Activated T-cell treated with anti-CD3 and anti-CD28 coated beads, Interleukin-2, amount 50 U/mL, for 48 hours (primary cell): ENCODE results near the gene SLC43A2.
"Not testable (repeated sequence)": the region's sequence is repeated elsewhere in the genome, so short reads cannot be mapped to it uniquely, and the experiment has no call there.

ENCODE experiments used
- DNase-seq, 2 experiments: peaks; one replicate each; pipeline ENCODE4 v3.0.0-alpha.2; 2020

SLC43A2 gene

GRCh38 chr17:1533661-1534325 is 94.8 kb downstream of the SLC43A2 start:
- no peak for DNase-seq

GRCh38 chr17:1532836-1533602 is 95.6 kb downstream of the SLC43A2 start:
- peak; percentile 53 to 54 for DNase-seq

DNA sequence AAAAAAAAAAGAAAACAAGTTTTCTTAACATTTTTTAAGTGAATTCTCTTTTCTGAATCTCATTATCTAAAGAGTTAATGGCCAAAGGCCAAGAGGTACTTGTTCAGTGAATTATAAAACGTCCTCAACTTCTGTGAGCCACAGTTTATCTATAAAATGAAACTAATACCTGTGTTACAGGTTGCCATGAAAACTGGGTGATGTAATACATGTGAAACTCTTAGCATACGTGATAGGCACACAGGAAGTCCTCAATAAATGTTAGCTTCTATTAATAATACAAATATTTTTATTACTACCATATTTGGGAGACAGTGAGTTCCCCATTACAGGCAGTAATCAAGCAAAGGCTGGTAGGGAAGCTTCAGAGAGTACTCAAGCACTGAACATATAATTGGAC is 98.8 kb downstream of the SLC43A2 start:
- DNase-seq = no peak

GRCh38 chr17:1526876-1527275 is 101.8 kb downstream of the SLC43A2 start:
- not testable (repeated sequence) for DNase-seq

DNA sequence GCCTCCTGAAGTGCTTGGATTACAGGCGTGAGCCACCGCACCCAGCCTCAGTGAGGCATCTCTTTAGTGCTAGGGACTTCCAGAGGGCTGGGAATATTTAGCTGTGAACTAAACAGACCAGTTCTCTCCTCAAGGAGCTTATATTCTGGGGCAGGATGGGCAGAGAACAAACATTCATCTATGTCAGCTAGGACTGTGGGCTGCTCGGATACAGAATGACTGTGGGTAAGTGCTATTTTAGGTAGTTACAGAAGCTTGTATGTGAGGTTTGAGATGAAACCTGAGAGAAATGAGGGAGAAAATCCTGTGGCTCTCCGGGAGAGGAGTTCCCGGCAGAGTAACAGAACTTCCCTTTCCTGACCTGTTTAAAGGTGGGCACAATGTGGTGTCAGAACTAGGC is 106.0 kb downstream of the SLC43A2 start:
- no peak for DNase-seq

- DNase-seq = no peak
Observed at GRCh38 chr17:1521086-1521640, 107.5 kb downstream of the SLC43A2 start.

DNA sequence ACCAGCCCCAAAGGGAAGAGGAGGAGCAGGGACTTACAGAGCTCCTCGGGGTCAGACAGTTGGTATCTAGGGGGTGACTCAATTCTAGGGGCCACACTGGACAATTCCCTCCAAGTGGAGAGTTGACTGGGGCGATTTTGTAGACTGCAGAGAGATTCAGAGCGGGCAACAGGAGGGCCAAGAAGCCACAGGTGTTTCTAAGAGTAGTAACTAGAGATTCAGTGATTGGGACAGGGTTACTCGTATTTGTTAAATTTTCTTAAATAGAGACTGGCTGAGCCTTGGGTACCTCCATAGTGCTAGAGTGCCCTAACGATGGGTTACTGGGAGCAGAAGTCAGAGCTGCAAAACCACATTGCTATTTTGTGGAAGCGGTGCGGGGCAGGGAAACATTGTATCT is 109.0 kb downstream of the SLC43A2 start:
- no peak for DNase-seq
